GM12891 (cell line): Measurements from ENCODE around the gene SPNS1.

Source experiments
- POLR2A ChIP-seq: IDR thresholded peaks from 2 replicates; pipeline ENCODE4 v1.6.1; 2011; ENCODE audit warnings: low read depth, low read length, control low read depth
- POLR2AphosphoS5 ChIP-seq: IDR thresholded peaks from 2 replicates; pipeline ENCODE4 v1.6.1; 2011; ENCODE audit warnings: low read depth, low read length, control low read depth
- POU2F2 ChIP-seq: IDR thresholded peaks from 2 replicates; pipeline ENCODE4 v1.6.1; 2011; ENCODE audit warnings: low read depth, mild to moderate bottlenecking, control low read depth, low read length, moderate library complexity
- TAF1 ChIP-seq: IDR thresholded peaks from 2 replicates; pipeline ENCODE4 v1.6.1; 2011; ENCODE audit warnings: low read depth, low read length, control low read depth

- TF ChIP-seq POU2F2 (no peak), POLR2AphosphoS5 (no peak), POLR2A (no peak), TAF1 (no peak)
Observed at GRCh38 chr16:28991687-28992086, 17.1 kb downstream of the SPNS1 start.
